HepG2 (cell line): ENCODE data around the gene TIMP3. TPM values are rescaled to one million over a fixed set of nuclear protein-coding genes. Genes with fewer than 3 reads are reported as not detected.
A peak's percentile ranks its signal among the peaks of the same experiment; 100 is the strongest.

ENCODE experiments used
- DPF2 ChIP-seq: sonication (generic); formaldehyde crosslinking; IDR thresholded peaks from 2 replicates; pipeline ENCODE4 v1.4.0; 2020; ENCODE audit warnings: mild to moderate bottlenecking, low read depth, missing genetic modification reagents, borderline replicate concordance
- FOXC1 ChIP-seq: sonication (generic); formaldehyde crosslinking; IDR thresholded peaks from 2 replicates; pipeline ENCODE4 v1.8.0; 2022; ENCODE audit warnings: mild to moderate bottlenecking, missing genetic modification reagents, borderline replicate concordance
- SSRP1 ChIP-seq: IDR thresholded peaks from 2 replicates; pipeline ENCODE4 v1.6.1; 2016; ENCODE audit warnings: control low read depth
- ZBTB7A ChIP-seq: sonication (generic); formaldehyde crosslinking; IDR thresholded peaks from 2 replicates; pipeline ENCODE4 v1.8.0; 2022; ENCODE audit warnings: mild to moderate bottlenecking, missing genetic modification reagents
- ZFX ChIP-seq: sonication (generic); formaldehyde crosslinking; IDR thresholded peaks from 2 replicates; pipeline ENCODE4 v1.4.0; 2020; ENCODE audit warnings: mild to moderate bottlenecking, low read depth, missing genetic modification reagents, moderate library complexity
- ZNF24 ChIP-seq: fragments of 450-650 bp; IDR thresholded peaks from 2 replicates; pipeline ENCODE4 v1.6.1; 2017; ENCODE audit warnings: antibody characterized with exemption, mild to moderate bottlenecking
- ZNF383 ChIP-seq: sonication (generic); formaldehyde crosslinking; IDR thresholded peaks from 2 replicates; pipeline ENCODE4 v1.4.0; 2020; ENCODE audit warnings: missing genetic modification reagents, mild to moderate bottlenecking, borderline replicate concordance
- ZNF660 ChIP-seq: sonication (generic); formaldehyde crosslinking; IDR thresholded peaks from 2 replicates; pipeline ENCODE4 v1.5.1; 2020; ENCODE audit warnings: mild to moderate bottlenecking, low read depth, missing genetic modification reagents, borderline replicate concordance
- ZNF703 ChIP-seq: sonication (generic); formaldehyde crosslinking; IDR thresholded peaks from 2 replicates; pipeline ENCODE4 v1.5.1; 2020; ENCODE audit warnings: missing genetic modification reagents, mild to moderate bottlenecking, moderate library complexity, borderline replicate concordance
- polyA plus RNA-seq, 8 experiments: library from polyadenylated mRNA; depleted of rRNA in 3 of 8; stranded (reverse) in 7 of 8; unstranded in 1 of 8; fragments of >200 nt; fragmentation: Illumina TruSeq in 4 of 8; extraction: Trizol in 4 of 8; gene quantifications; 2 replicates each; pipeline versions ENCODE4 v1.2.1 to v1.2.3, GENCODE V29; 2011 to 2016; ENCODE audit warnings: low read depth in 4 of 8, missing spikeins in 1 of 8, mixed read lengths in 1 of 8; ENCODE audit not compliant: insufficient read depth in 1 of 8
- total RNA-seq, 5 experiments: library from RNA; depleted of rRNA; stranded (reverse); fragments of >200 nt; fragmentation: Illumina TruSeq; extraction: Trizol; gene quantifications; 2 replicates each; pipeline ENCODE4 v1.2.3, GENCODE V29; 2016; ENCODE audit warnings: low read depth in 1 of 5
- TF ChIP-seq, protein P1 (sequence below): sonication (generic); formaldehyde crosslinking; IDR thresholded peaks from 2 replicates; pipeline ENCODE4 v1.5.1; 2020; ENCODE audit warnings: mild to moderate bottlenecking, missing genetic modification reagents, moderate library complexity
- TF ChIP-seq, protein P2 (sequence below): sonication (generic); formaldehyde crosslinking; IDR thresholded peaks from 2 replicates; pipeline ENCODE4 v1.4.0; 2020; ENCODE audit warnings: missing genetic modification reagents; ENCODE audit errors: not compliant biosample characterization
- TF ChIP-seq, protein P3 (sequence below): sonication (generic); formaldehyde crosslinking; IDR thresholded peaks from 2 replicates; pipeline ENCODE4 v1.4.0; 2020; ENCODE audit warnings: mild to moderate bottlenecking, low read depth, missing genetic modification reagents
- TF ChIP-seq, protein P4 (sequence below): IDR thresholded peaks from 2 replicates; pipeline ENCODE4 v1.6.1; 2016
- TF ChIP-seq, protein P5 (sequence below): sonication (generic); formaldehyde crosslinking; IDR thresholded peaks from 2 replicates; pipeline ENCODE4 v1.5.1; 2020; ENCODE audit warnings: mild to moderate bottlenecking, moderate library complexity, missing genetic modification reagents
- TF ChIP-seq, protein P6 (sequence below): sonication (generic); formaldehyde crosslinking; IDR thresholded peaks from 2 replicates; pipeline ENCODE4 v1.9.0; 2022; ENCODE audit warnings: missing genetic modification reagents, mild to moderate bottlenecking, borderline replicate concordance
- TF ChIP-seq, protein P7 (sequence below): fragments of 450-650 bp; IDR thresholded peaks from 2 replicates; pipeline ENCODE4 v1.6.1; 2017

The TIMP3 gene
- total and polyA plus RNA-seq, 2 of the 13 experiments (the other 11 are each of a cell fraction or from before 2014, with no cell fraction given), result 57.3 to 86.6 TPM

DNA sequence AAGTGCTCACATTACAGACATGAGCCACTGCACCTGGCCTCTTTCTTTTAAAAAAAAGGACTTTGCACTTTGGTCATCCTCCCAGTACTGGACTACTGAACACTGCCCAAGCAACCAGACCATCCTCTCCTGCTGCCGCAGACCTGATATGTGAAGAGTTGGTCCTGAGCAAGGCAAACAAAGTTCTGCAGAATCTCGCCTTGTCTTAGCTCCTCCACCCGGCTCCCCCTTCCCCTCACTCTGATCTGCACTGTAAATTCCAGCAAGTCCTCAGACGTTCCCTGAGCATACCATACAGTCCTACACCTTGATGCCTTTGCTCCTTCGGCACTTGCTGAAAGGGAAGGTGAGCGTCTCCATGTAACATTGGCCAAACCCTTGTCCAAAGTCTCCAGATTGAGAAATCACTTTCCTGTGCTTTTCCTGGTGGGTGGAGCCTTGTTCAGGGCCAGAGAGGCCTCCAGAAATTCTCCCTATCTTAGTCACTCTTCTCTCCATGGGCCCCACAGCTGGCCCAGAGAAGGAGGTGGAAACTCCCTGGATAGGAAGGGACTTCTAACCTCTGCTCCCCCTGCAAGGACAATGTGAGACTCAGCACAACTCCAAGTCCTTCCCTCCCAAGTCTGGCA, 47.0 kb upstream of the TIMP3 start (continued):
- TF ChIP-seq, protein P1, sequence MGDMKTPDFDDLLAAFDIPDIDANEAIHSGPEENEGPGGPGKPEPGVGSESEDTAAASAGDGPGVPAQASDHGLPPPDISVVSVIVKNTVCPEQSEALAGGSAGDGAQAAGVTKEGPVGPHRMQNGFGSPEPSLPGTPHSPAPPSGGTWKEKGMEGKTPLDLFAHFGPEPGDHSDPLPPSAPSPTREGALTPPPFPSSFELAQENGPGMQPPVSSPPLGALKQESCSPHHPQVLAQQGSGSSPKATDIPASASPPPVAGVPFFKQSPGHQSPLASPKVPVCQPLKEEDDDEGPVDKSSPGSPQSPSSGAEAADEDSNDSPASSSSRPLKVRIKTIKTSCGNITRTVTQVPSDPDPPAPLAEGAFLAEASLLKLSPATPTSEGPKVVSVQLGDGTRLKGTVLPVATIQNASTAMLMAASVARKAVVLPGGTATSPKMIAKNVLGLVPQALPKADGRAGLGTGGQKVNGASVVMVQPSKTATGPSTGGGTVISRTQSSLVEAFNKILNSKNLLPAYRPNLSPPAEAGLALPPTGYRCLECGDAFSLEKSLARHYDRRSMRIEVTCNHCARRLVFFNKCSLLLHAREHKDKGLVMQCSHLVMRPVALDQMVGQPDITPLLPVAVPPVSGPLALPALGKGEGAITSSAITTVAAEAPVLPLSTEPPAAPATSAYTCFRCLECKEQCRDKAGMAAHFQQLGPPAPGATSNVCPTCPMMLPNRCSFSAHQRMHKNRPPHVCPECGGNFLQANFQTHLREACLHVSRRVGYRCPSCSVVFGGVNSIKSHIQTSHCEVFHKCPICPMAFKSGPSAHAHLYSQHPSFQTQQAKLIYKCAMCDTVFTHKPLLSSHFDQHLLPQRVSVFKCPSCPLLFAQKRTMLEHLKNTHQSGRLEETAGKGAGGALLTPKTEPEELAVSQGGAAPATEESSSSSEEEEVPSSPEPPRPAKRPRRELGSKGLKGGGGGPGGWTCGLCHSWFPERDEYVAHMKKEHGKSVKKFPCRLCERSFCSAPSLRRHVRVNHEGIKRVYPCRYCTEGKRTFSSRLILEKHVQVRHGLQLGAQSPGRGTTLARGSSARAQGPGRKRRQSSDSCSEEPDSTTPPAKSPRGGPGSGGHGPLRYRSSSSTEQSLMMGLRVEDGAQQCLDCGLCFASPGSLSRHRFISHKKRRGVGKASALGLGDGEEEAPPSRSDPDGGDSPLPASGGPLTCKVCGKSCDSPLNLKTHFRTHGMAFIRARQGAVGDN (CRISPR knock-in tag), result peak; percentile 40
- TF ChIP-seq FOXC1 (0 out of 2 replicates have a peak, but pooled peaks have one; percentile 32), ZNF24 (no peak), ZNF383 (no peak), ZBTB7A (CRISPR knock-in tag) (no peak), ZNF703 (CRISPR knock-in tag) (no peak), DPF2 (CRISPR knock-in tag) (peak; percentile 65), SSRP1 (peak; percentile 40; the same call in 1 of the 2 replicates), ZFX (CRISPR knock-in tag) (peak; percentile 28; the same call in 1 of the 2 replicates), ZNF660 (CRISPR knock-in tag) (no peak)
- TF ChIP-seq, protein P2, sequence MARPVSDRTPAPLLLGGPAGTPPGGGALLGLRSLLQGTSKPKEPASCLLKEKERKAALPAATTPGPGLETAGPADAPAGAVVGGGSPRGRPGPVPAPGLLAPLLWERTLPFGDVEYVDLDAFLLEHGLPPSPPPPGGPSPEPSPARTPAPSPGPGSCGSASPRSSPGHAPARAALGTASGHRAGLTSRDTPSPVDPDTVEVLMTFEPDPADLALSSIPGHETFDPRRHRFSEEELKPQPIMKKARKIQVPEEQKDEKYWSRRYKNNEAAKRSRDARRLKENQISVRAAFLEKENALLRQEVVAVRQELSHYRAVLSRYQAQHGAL (CRISPR knock-in tag), result no peak
- TF ChIP-seq, protein P3, sequence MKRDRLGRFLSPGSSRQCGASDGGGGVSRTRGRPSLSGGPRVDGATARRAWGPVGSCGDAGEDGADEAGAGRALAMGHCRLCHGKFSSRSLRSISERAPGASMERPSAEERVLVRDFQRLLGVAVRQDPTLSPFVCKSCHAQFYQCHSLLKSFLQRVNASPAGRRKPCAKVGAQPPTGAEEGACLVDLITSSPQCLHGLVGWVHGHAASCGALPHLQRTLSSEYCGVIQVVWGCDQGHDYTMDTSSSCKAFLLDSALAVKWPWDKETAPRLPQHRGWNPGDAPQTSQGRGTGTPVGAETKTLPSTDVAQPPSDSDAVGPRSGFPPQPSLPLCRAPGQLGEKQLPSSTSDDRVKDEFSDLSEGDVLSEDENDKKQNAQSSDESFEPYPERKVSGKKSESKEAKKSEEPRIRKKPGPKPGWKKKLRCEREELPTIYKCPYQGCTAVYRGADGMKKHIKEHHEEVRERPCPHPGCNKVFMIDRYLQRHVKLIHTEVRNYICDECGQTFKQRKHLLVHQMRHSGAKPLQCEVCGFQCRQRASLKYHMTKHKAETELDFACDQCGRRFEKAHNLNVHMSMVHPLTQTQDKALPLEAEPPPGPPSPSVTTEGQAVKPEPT (CRISPR knock-in tag), result no peak
- TF ChIP-seq, protein P4, sequence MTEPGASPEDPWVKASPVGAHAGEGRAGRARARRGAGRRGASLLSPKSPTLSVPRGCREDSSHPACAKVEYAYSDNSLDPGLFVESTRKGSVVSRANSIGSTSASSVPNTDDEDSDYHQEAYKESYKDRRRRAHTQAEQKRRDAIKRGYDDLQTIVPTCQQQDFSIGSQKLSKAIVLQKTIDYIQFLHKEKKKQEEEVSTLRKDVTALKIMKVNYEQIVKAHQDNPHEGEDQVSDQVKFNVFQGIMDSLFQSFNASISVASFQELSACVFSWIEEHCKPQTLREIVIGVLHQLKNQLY (CRISPR knock-in tag), result no peak
- TF ChIP-seq, protein P5, sequence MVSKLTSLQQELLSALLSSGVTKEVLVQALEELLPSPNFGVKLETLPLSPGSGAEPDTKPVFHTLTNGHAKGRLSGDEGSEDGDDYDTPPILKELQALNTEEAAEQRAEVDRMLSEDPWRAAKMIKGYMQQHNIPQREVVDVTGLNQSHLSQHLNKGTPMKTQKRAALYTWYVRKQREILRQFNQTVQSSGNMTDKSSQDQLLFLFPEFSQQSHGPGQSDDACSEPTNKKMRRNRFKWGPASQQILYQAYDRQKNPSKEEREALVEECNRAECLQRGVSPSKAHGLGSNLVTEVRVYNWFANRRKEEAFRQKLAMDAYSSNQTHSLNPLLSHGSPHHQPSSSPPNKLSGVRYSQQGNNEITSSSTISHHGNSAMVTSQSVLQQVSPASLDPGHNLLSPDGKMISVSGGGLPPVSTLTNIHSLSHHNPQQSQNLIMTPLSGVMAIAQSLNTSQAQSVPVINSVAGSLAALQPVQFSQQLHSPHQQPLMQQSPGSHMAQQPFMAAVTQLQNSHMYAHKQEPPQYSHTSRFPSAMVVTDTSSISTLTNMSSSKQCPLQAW (CRISPR knock-in tag), result peak; percentile 63
- TF ChIP-seq, protein P6, sequence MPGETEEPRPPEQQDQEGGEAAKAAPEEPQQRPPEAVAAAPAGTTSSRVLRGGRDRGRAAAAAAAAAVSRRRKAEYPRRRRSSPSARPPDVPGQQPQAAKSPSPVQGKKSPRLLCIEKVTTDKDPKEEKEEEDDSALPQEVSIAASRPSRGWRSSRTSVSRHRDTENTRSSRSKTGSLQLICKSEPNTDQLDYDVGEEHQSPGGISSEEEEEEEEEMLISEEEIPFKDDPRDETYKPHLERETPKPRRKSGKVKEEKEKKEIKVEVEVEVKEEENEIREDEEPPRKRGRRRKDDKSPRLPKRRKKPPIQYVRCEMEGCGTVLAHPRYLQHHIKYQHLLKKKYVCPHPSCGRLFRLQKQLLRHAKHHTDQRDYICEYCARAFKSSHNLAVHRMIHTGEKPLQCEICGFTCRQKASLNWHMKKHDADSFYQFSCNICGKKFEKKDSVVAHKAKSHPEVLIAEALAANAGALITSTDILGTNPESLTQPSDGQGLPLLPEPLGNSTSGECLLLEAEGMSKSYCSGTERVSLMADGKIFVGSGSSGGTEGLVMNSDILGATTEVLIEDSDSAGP (CRISPR knock-in tag), result peak; percentile 72; the same call in 1 of the 2 replicates
- TF ChIP-seq, protein P7, sequence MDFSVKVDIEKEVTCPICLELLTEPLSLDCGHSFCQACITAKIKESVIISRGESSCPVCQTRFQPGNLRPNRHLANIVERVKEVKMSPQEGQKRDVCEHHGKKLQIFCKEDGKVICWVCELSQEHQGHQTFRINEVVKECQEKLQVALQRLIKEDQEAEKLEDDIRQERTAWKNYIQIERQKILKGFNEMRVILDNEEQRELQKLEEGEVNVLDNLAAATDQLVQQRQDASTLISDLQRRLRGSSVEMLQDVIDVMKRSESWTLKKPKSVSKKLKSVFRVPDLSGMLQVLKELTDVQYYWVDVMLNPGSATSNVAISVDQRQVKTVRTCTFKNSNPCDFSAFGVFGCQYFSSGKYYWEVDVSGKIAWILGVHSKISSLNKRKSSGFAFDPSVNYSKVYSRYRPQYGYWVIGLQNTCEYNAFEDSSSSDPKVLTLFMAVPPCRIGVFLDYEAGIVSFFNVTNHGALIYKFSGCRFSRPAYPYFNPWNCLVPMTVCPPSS, result no peak
